Heart left ventricle (tissue), 16 donors: Measurements from ENCODE around the gene RPS14. TPM values are rescaled to one million over a fixed set of nuclear protein-coding genes. Genes with fewer than 3 reads are reported as not detected.

Source experiments
- ATAC-seq, 4 donors: fragments of 200-7000 bp; cut with Tn5 transposase; one replicate each; pipeline ENCODE4 v1.9.1; 2020 to 2022; ENCODE audit warnings: moderate library complexity in 4 of 4, mild to moderate bottlenecking in 3 of 4, moderate number of reproducible peaks in 1 of 4
- DNase-seq, 5 donors: peaks; one replicate each; pipeline ENCODE4 v3.0.0-alpha.2; 2020
- H3K27ac ChIP-seq, 12 donors: fragments of 200-600 bp; sonication (generic) in 4 of 12; one replicate each; pipeline versions ENCODE4 v1.5.0 to v1.8.0; 2016 to 2022; ENCODE audit warnings: mild to moderate bottlenecking in 2 of 12
- H3K27me3 ChIP-seq, 9 donors: fragments of 200-600 bp; sonication (generic) in 2 of 9; one replicate each; pipeline versions ENCODE4 v1.5.1 to v1.8.0; 2016 to 2022; ENCODE audit warnings: mild to moderate bottlenecking in 3 of 9
- H3K36me3 ChIP-seq, 9 donors: fragments of 200-600 bp; sonication (generic) in 2 of 9; one replicate each; pipeline versions ENCODE4 v1.5.0 to v1.8.0; 2018 to 2022; ENCODE audit warnings: mild to moderate bottlenecking in 2 of 9
- H3K4me1 ChIP-seq, 12 donors: fragments of 200-600 bp; sonication (generic) in 4 of 12; one replicate each; pipeline versions ENCODE4 v1.5.0 to v1.8.0; 2016 to 2022; ENCODE audit warnings: mild to moderate bottlenecking in 3 of 12
- H3K4me3 ChIP-seq, 12 donors: fragments of 200-600 bp; sonication (generic) in 4 of 12; one replicate each; pipeline versions ENCODE4 v1.5.0 to v1.8.0; 2017 to 2022; ENCODE audit warnings: mild to moderate bottlenecking in 9 of 12, moderate library complexity in 4 of 12
- H3K9me3 ChIP-seq, 12 donors: fragments of 200-600 bp; sonication (generic) in 4 of 12; one replicate each; pipeline versions ENCODE4 v1.5.0 to v1.8.0; 2016 to 2022; ENCODE audit warnings: mild to moderate bottlenecking in 1 of 12
- POLR2A ChIP-seq, 2 donors: fragments of 450-650 bp; IDR thresholded peaks; one replicate each; pipeline ENCODE4 v1.6.1; 2017; ENCODE audit warnings: antibody characterized with exemption in 2 of 2, mild to moderate bottlenecking in 2 of 2, moderate library complexity in 2 of 2
- WGBS, 4 donors: extraction: QIAGEN DNeasy Blood & Tissue Kit in 2 of 4; methylation state at CpG; one replicate each; pipeline versions ENCODE4 v1.1.5 to v1.1.7; 2013 to 2018; 5-methylcytosine and 5-hydroxymethylcytosine counted together
- intact Hi-C, 10 donors: fragments of 100-400 bp; cut with DNase I; formaldehyde crosslinking; loops; one replicate each; pipeline versions ENCODE4 v1.11.1 to v1.14.2; 2022
- polyA plus RNA-seq, 2 donors: library from polyadenylated mRNA; stranded (reverse); fragments of 200-250 nt; gene quantifications; one replicate each; pipeline ENCODE4 v1.2.3, GENCODE V29; 2013
- total RNA-seq, 9 donors: library from RNA; depleted of rRNA in 2 of 9; stranded (reverse); fragments of >200 nt in 2 of 9; fragmentation: NEBNext Ultra II Directional in 3 of 9; extraction: Animal tissue kit (Norgen Biotek cat#: 25700) in 3 of 9; gene quantifications; one replicate each; pipeline versions ENCODE4 v1.1.0 to v1.2.4, GENCODE V29; 2016 to 2023
- TF ChIP-seq, protein P1 (sequence below), 12 donors: fragments of 200-600 bp; sonication (generic) in 4 of 12; IDR thresholded peaks; one replicate each; pipeline versions ENCODE4 v1.5.0 to v1.8.0; 2018 to 2022; ENCODE audit warnings: antibody characterized with exemption in 12 of 12, mild to moderate bottlenecking in 5 of 12
- donor health status: ischemic (EF 13 %, LVEDD 7.1; RV severe dilation, severe dysfunction).
- donor health status: healthy with polysubstance abuse.
- donor health status: DM: no; HTN: yes; CAD: no.
- donor health status: DM: no; HTN: no; CAD: no.
- donor health status: ischemic (EF 25% LVEDD 6.9; RV normal size, moderate dysfunction).
- donor health status: ischemic (EF 25% LVEDD 5.7; RV mildly dilated, moderate dysfunction).
- donor health status: healthy.
- donor health status: DM: yes; HTN: yes; CAD: no.
- donor health status: ischemic (EF 35%, LVEDD 5.7; RV mildly dilated, moderate dysfunction).
- donor health status: nonischemic (EF 11% LVEDD 7.7; RV severe dilation, severe dysfunction).
- donor health status: DM: yes; HTN: yes; CAD: no.
- donor health status: PGD.
- donor health status: ischemic (EF 29% LVEDD 5.4; RV normal size, mild dysfunction).
- donor health status: nonischemic (EF 23%, LVEDD 6.1; RV moderate dilation, normal function).

RPS14 gene
- total and polyA plus RNA-seq, 11 donors, result 1,031 to 3,474 (median 1,358) TPM

- H3K4me1 ChIP-seq, result no peaks in the 10 kb centered on the region
- 80 to 88% (median 84%) methylated on average over 13 of the region's 13 CpGs for WGBS, 4 donors
- intact Hi-C loops, result loop anchor here in 6 of 10 donors (5.0 to 10.0 kb wide), 2 partner anchors 42 to 50 kb away; partner anchors contain the start of gene RPS14 (in 1 of the 6)
Measured at GRCh38 chr5:150394912-150395687, 54.4 kb downstream of the RPS14 start.

DNA sequence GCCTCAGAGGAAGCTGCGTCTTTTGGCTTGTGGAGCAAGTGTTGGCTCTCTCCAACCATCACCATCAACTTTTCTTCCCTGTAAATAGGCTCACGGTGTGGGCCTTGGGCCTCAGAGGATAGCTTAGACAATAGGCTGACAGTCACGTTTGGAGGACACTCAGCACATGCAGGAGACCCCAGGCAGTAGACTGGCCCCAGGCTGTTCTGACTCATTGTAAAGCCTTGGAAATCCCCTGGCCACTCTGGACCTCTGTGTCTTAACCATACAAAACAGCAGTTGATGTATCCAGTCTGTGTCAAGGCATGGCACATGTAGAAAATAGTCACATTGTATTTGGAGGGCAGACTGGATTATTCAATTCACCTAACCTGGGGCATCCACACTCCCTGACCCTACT is 55.4 kb downstream of the RPS14 start:
- Histone ChIP-seq H3K4me3 (no peak overlapping the region), H3K27me3 (no peaks in the 10 kb centered on the region), H3K27ac (no peak overlapping the region), H3K9me3 (no peaks in the 10 kb centered on the region), H3K4me1 (no peaks in the 10 kb centered on the region), H3K36me3 (peaks cover 0 to 99% (median 93%) of the 10 kb centered on the region in 9 donors)
- ATAC-seq (no peak), DNase-seq (no peak)
- WGBS, 4 donors, result 75 to 92% (median 80%) methylated on average over 3 of the region's 3 CpGs
- no peak for TF ChIP-seq POLR2A (IDR thresholded peaks at IDR 0.05)
- TF ChIP-seq, protein P1, sequence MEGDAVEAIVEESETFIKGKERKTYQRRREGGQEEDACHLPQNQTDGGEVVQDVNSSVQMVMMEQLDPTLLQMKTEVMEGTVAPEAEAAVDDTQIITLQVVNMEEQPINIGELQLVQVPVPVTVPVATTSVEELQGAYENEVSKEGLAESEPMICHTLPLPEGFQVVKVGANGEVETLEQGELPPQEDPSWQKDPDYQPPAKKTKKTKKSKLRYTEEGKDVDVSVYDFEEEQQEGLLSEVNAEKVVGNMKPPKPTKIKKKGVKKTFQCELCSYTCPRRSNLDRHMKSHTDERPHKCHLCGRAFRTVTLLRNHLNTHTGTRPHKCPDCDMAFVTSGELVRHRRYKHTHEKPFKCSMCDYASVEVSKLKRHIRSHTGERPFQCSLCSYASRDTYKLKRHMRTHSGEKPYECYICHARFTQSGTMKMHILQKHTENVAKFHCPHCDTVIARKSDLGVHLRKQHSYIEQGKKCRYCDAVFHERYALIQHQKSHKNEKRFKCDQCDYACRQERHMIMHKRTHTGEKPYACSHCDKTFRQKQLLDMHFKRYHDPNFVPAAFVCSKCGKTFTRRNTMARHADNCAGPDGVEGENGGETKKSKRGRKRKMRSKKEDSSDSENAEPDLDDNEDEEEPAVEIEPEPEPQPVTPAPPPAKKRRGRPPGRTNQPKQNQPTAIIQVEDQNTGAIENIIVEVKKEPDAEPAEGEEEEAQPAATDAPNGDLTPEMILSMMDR (IDR thresholded peaks at IDR 0.05), result no peak
- intact Hi-C loops, result loop anchor here in 1 of 10 donors (10.0 kb wide), 1 partner anchor 51 kb away; the partner anchor contains the start of gene RPS14

More at GRCh38 chr5:150394912-150395687, 54.4 kb downstream of the RPS14 start:
- Histone ChIP-seq H3K9me3 (no peaks in the 10 kb centered on the region), H3K36me3 (peaks cover 0 to 99% (median 93%) of the 10 kb centered on the region in 9 donors), H3K27me3 (no peaks in the 10 kb centered on the region), H3K4me3 (no peak overlapping the region), H3K27ac (no peak overlapping the region)
- DNase-seq, result no peak
- ATAC-seq, result no peak
- TF ChIP-seq, protein P1 (IDR thresholded peaks at IDR 0.05), result no peak
- TF ChIP-seq POLR2A (IDR thresholded peaks at IDR 0.05), result no peak

- Histone ChIP-seq H3K4me3 (no peak overlapping the region), H3K4me1 (no peaks in the 10 kb centered on the region), H3K9me3 (no peaks in the 10 kb centered on the region), H3K36me3 (peaks cover 0 to 99% (median 96%) of the 10 kb centered on the region in 9 donors), H3K27ac (no peak overlapping the region), H3K27me3 (no peaks in the 10 kb centered on the region)
- ATAC-seq (no peak), DNase-seq (no peak)
- intact Hi-C loops, result loop anchor here in 1 of 10 donors (10.0 kb wide), 1 partner anchor 52 kb away; the partner anchor contains the start of gene RPS14
- 84 to 92% (median 89%) methylated on average over 3 of the region's 3 CpGs for WGBS, 4 donors
- TF ChIP-seq, protein P1 (IDR thresholded peaks at IDR 0.05), result no peak
- TF ChIP-seq POLR2A (IDR thresholded peaks at IDR 0.05), result no peak
Measured at GRCh38 chr5:150393096-150393645, 56.4 kb downstream of the RPS14 start.

DNA sequence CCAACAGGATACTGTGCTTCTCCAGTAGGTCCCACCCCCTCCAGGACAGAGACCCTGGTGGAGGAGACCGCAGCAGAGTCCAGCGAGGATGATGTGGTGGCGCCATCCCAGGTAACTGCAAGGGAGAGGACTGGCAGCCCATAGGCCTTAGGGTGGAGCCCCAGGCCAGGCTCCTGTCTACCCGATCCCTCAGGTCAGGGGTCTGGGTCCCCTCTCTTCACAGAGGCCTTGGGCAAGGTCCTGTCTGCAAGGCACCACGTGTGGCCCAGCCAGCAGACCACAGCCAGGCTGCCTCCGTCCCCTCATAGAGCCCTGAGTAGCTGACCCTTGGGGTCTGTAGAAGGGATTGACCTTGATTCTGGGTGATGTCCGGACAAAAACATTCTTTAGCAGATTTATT is 56.9 kb downstream of the RPS14 start:
- intact Hi-C loops, result loop anchor here in 1 of 10 donors (10.0 kb wide), 1 partner anchor 52 kb away; the partner anchor contains the start of gene RPS14
- no peak overlapping the region for H3K27ac ChIP-seq
- no peak for TF ChIP-seq POLR2A (IDR thresholded peaks at IDR 0.05)
- TF ChIP-seq, protein P1 (IDR thresholded peaks at IDR 0.05), result no peak
- no peak for ATAC-seq
- 89 to 96% (median 95%) methylated on average over 7 of the region's 7 CpGs for WGBS, 4 donors
- no peaks in the 10 kb centered on the region for H3K27me3 ChIP-seq
- H3K4me3 ChIP-seq, result no peak overlapping the region
- H3K9me3 ChIP-seq, result no peaks in the 10 kb centered on the region
- no peak for DNase-seq
- H3K36me3 ChIP-seq, result peaks cover 0 to 99% (median 96%) of the 10 kb centered on the region in 9 donors
- H3K4me1 ChIP-seq, result no peaks in the 10 kb centered on the region
